Measurements from ENCODE around the gene NDUFC2. TPM values are rescaled to one million over a fixed set of nuclear protein-coding genes. Genes with fewer than 3 reads are reported as not detected.
"Not testable (repeated sequence)": the region's sequence is repeated elsewhere in the genome, so short reads cannot be mapped to it uniquely, and the experiment has no call there.

Gene NDUFC2
- total RNA-seq, 2 experiments from 2014 or later: 62.6 to 68.5 TPM

- H3K4me1 Mint-ChIP-seq (ENCODE audit: low read depth): no peaks in the 10 kb centered on the region
- ChIA-PET POLR2A (no interaction called here), CTCF (no interaction called here)
- intact Hi-C loops (cut with DNase I, micrococcal nuclease): no loop called here
- H3K27me3 Mint-ChIP-seq: no peaks in the 10 kb centered on the region
- Histone ChIP-seq H3K36me3 (ENCODE audit: insufficient read depth, low read length) (peaks cover 31% of the 10 kb centered on the region), H3K4me3 (ENCODE audit: low read length) (no peak overlapping the region), H3K27me3 (ENCODE audit: control insufficient read depth in 1 of 2, insufficient read depth in 2 of 2, low read length in 2 of 2) (no peaks in the 10 kb centered on the region), H3K4me1 (ENCODE audit: insufficient read depth, low read length) (no peaks in the 10 kb centered on the region), H3K9me3 (ENCODE audit: control insufficient read depth in 1 of 2, insufficient read depth in 1 of 2, low read length in 2 of 2) (no peaks in the 10 kb centered on the region), H3K27ac (ENCODE audit: low read depth in 1 of 2, low read length in 2 of 2) (no peak overlapping the region)
- no peaks in the 10 kb centered on the region for H3K9me3 Mint-ChIP-seq
- DNase-seq (no peak), ATAC-seq (ENCODE audit: poor library complexity) (no peak)
- H3K27ac Mint-ChIP-seq: no peak overlapping the region
- H3K4me3 Mint-ChIP-seq: no peak overlapping the region
- TF ChIP-seq CTCF (IDR thresholded peaks at IDR 0.05): no peak
- peaks cover 62% of the 10 kb centered on the region for H3K36me3 Mint-ChIP-seq (ENCODE audit: low read depth)
Observed at GRCh38 chr11:78099666-78100065, 20.0 kb upstream of the NDUFC2 start.

- no peak for TF ChIP-seq CTCF (IDR thresholded peaks at IDR 0.05)
- H3K27ac Mint-ChIP-seq: no peak overlapping the region
- no peaks in the 10 kb centered on the region for H3K4me1 ChIP-seq (ENCODE audit: insufficient read depth, low read length)
- no peaks in the 10 kb centered on the region for H3K9me3 ChIP-seq (ENCODE audit: control insufficient read depth in 1 of 2, insufficient read depth in 1 of 2, low read length in 2 of 2)
- H3K27ac ChIP-seq (ENCODE audit: low read depth in 1 of 2, low read length in 2 of 2): no peak overlapping the region
- ChIA-PET POLR2A (no interaction called here), CTCF (no interaction called here)
- no peaks in the 10 kb centered on the region for H3K27me3 ChIP-seq (ENCODE audit: control insufficient read depth in 1 of 2, insufficient read depth in 2 of 2, low read length in 2 of 2)
- H3K4me1 Mint-ChIP-seq (ENCODE audit: low read depth): no peaks in the 10 kb centered on the region
- H3K9me3 Mint-ChIP-seq: no peaks in the 10 kb centered on the region
- H3K36me3 Mint-ChIP-seq (ENCODE audit: low read depth): peaks cover 52% of the 10 kb centered on the region
- H3K27me3 Mint-ChIP-seq: no peaks in the 10 kb centered on the region
- no peak overlapping the region for H3K4me3 Mint-ChIP-seq
- no peak for DNase-seq
- no peak overlapping the region for H3K4me3 ChIP-seq (ENCODE audit: low read length)
- H3K36me3 ChIP-seq (ENCODE audit: insufficient read depth, low read length): peaks cover 31% of the 10 kb centered on the region
- no peak for ATAC-seq (ENCODE audit: poor library complexity)
- intact Hi-C loops (cut with DNase I, micrococcal nuclease): no loop called here
Observed at GRCh38 chr11:78097666-78098385, 18.2 kb upstream of the NDUFC2 start.

- H3K27ac Mint-ChIP-seq: no peak overlapping the region
- no peaks in the 10 kb centered on the region for H3K4me1 ChIP-seq (ENCODE audit: insufficient read depth, low read length)
- POLR2A ChIA-PET: no interaction called here
Observed at GRCh38 chr11:78094250-78094649, 14.6 kb upstream of the NDUFC2 start.

GRCh38 chr11:78086521-78087074 lies 6.9 kb upstream of the NDUFC2 start:
- H3K4me3 ChIP-seq (ENCODE audit: low read length); H3K4me1 ChIP-seq (ENCODE audit: insufficient read depth, low read length); H3K9me3 ChIP-seq (ENCODE audit: control insufficient read depth in 1 of 2, insufficient read depth in 1 of 2, low read length in 2 of 2); H3K27me3 ChIP-seq (ENCODE audit: control insufficient read depth in 1 of 2, insufficient read depth in 2 of 2, low read length in 2 of 2); H3K27me3 Mint-ChIP-seq; POLR2A ChIA-PET; H3K9me3 Mint-ChIP-seq; ATAC-seq (ENCODE audit: poor library complexity); H3K27ac ChIP-seq (ENCODE audit: low read depth in 1 of 2, low read length in 2 of 2); H3K36me3 Mint-ChIP-seq (ENCODE audit: low read depth); H3K4me1 Mint-ChIP-seq (ENCODE audit: low read depth); intact Hi-C loops (cut with DNase I, micrococcal nuclease); H3K36me3 ChIP-seq (ENCODE audit: insufficient read depth, low read length); H3K4me3 Mint-ChIP-seq; H3K27ac Mint-ChIP-seq; CTCF ChIA-PET; DNase-seq: not testable (repeated sequence)

More at GRCh38 chr11:78094250-78094649, 14.6 kb upstream of the NDUFC2 start:
- CTCF ChIA-PET: no interaction called here
- Mint-ChIP-seq H3K4me3 (no peak overlapping the region), H3K27me3 (no peaks in the 10 kb centered on the region), H3K36me3 (ENCODE audit: low read depth) (peaks cover 26% of the 10 kb centered on the region), H3K4me1 (ENCODE audit: low read depth) (no peaks in the 10 kb centered on the region), H3K9me3 (no peaks in the 10 kb centered on the region)
- ATAC-seq (ENCODE audit: poor library complexity): no peak
- intact Hi-C loops (cut with DNase I, micrococcal nuclease): no loop called here
- Histone ChIP-seq H3K36me3 (ENCODE audit: insufficient read depth, low read length) (peaks cover 10% of the 10 kb centered on the region), H3K27me3 (ENCODE audit: control insufficient read depth in 1 of 2, insufficient read depth in 2 of 2, low read length in 2 of 2) (no peaks in the 10 kb centered on the region), H3K9me3 (ENCODE audit: control insufficient read depth in 1 of 2, insufficient read depth in 1 of 2, low read length in 2 of 2) (no peaks in the 10 kb centered on the region), H3K4me3 (ENCODE audit: low read length) (no peak overlapping the region), H3K27ac (ENCODE audit: low read depth in 1 of 2, low read length in 2 of 2) (no peak overlapping the region)
- DNase-seq: no peak
- TF ChIP-seq CTCF (IDR thresholded peaks at IDR 0.05): no peak
